Neural cell (in vitro differentiated cells): ENCODE data around the gene MARCHF6. TPM values are rescaled to one million over a fixed set of nuclear protein-coding genes. Genes with fewer than 3 reads are reported as not detected.

Experiments
- H2AFZ ChIP-seq: fragments of 200-600, 300-800 bp; sonication (generic), shearing (Covaris generic); 2 replicates; pipeline ENCODE4 v1.6.0; 2014; ENCODE audit warnings: low read depth, mild to moderate bottlenecking, antibody characterized with exemption, low read length, moderate library complexity
- H3F3A ChIP-seq: fragments of 200-600 bp; shearing (Covaris generic); 2 replicates; pipeline ENCODE4 v1.6.1; 2016; ENCODE audit warnings: mild to moderate bottlenecking, moderate library complexity, mixed read lengths, antibody characterized with exemption, low read length; ENCODE audit not compliant: insufficient read depth, poor library complexity, severe bottlenecking
- H3K27ac ChIP-seq: fragments of 200-600, 300-800 bp; sonication (generic), shearing (Covaris generic); 2 replicates; pipeline ENCODE4 v1.5.1; 2014; ENCODE audit warnings: mild to moderate bottlenecking, low read length, moderate library complexity
- H3K27me3 ChIP-seq: fragments of 300-800, 200-600 bp; sonication (generic), shearing (Covaris generic); 2 replicates; pipeline ENCODE4 v1.6.0; 2014; ENCODE audit warnings: mild to moderate bottlenecking, low read depth, low read length, moderate library complexity; ENCODE audit not compliant: insufficient read depth
- H3K36me3 ChIP-seq: fragments of 300-800, 200-600 bp; sonication (generic), shearing (Covaris generic); 2 replicates; pipeline ENCODE4 v1.5.1; 2014; ENCODE audit warnings: mild to moderate bottlenecking, antibody characterized with exemption, low read length, moderate library complexity; ENCODE audit not compliant: insufficient read depth
- H3K4me2 ChIP-seq: fragments of 300-800, 200-600 bp; sonication (generic), shearing (Covaris generic); 2 replicates; pipeline ENCODE4 v1.6.0; 2014; ENCODE audit warnings: mild to moderate bottlenecking, low read length
- H3K4me3 ChIP-seq: fragments of 300-800, 200-600 bp; sonication (generic), shearing (Covaris generic); 2 replicates; pipeline ENCODE4 v1.5.1; 2014; ENCODE audit warnings: mild to moderate bottlenecking, low read length, moderate library complexity
- H3K79me2 ChIP-seq: fragments of 200-600 bp; shearing (Covaris generic); replicated peaks from 2 replicates; pipeline ENCODE4 v1.6.0; 2014; ENCODE audit warnings: mild to moderate bottlenecking, low read length, moderate library complexity; ENCODE audit not compliant: insufficient read depth
- H3K9ac ChIP-seq: fragments of 300-800, 200-600 bp; sonication (generic), shearing (Covaris generic); 2 replicates; pipeline ENCODE4 v1.6.1; 2016; ENCODE audit warnings: mild to moderate bottlenecking, low read length, mixed read lengths
- H3K9me2 ChIP-seq: fragments of 200-600 bp; shearing (Covaris generic); 2 replicates; pipeline ENCODE4 v1.6.1; 2016; ENCODE audit warnings: mild to moderate bottlenecking, low read length, mixed read lengths; ENCODE audit not compliant: insufficient read depth
- H3K9me3 ChIP-seq: fragments of 200-600, 300-800 bp; sonication (generic), shearing (Covaris generic); 2 replicates; pipeline ENCODE4 v1.6.1; 2016; ENCODE audit warnings: mild to moderate bottlenecking, mixed run types, low read length, moderate library complexity, mixed read lengths
- H4K20me1 ChIP-seq: fragments of 200-600 bp; shearing (Covaris generic); 2 replicates; pipeline ENCODE4 v1.6.1; 2016; ENCODE audit warnings: mild to moderate bottlenecking, mixed run types; ENCODE audit not compliant: insufficient read depth
- CTCF ChIP-seq: fragments of 450-650 bp; IDR thresholded peaks from 2 replicates; pipeline ENCODE4 v1.5.1; 2014; ENCODE audit warnings: antibody characterized with exemption, mild to moderate bottlenecking, moderate library complexity; ENCODE audit not compliant: poor library complexity, severe bottlenecking
- EP300 ChIP-seq: fragments of 450-650 bp; conservative IDR thresholded peaks from 2 replicates; pipeline ENCODE4 v1.6.1; 2014; ENCODE audit warnings: antibody characterized with exemption, mild to moderate bottlenecking, moderate library complexity; ENCODE audit not compliant: poor library complexity, severe bottlenecking
- EZH2 ChIP-seq: fragments of 200-600, 300-800 bp; shearing (Covaris generic), sonication (generic); IDR thresholded peaks from 2 replicates; pipeline ENCODE4 v1.6.1; 2014; ENCODE audit warnings: antibody characterized with exemption, low read length, borderline replicate concordance, mild to moderate bottlenecking; ENCODE audit not compliant: insufficient read depth, poor library complexity, severe bottlenecking
- MXI1 ChIP-seq: fragments of 450-650 bp; conservative IDR thresholded peaks from 2 replicates; pipeline ENCODE4 v1.6.1; 2014; ENCODE audit warnings: antibody characterized with exemption, mild to moderate bottlenecking; ENCODE audit not compliant: poor library complexity, severe bottlenecking
- POLR2AphosphoS5 ChIP-seq: IDR thresholded peaks from 2 replicates; pipeline ENCODE4 v1.6.1; 2012
- RAD21 ChIP-seq: fragments of 450-650 bp; conservative IDR thresholded peaks from 2 replicates; pipeline ENCODE4 v1.6.1; 2014; ENCODE audit warnings: antibody characterized with exemption, mild to moderate bottlenecking, moderate library complexity
- REST ChIP-seq: IDR thresholded peaks from 2 replicates; pipeline ENCODE4 v1.6.1; 2012; ENCODE audit warnings: borderline replicate concordance
- SMC3 ChIP-seq: fragments of 450-650 bp; conservative IDR thresholded peaks from 2 replicates; pipeline ENCODE4 v1.6.1; 2014; ENCODE audit warnings: antibody characterized with exemption, mild to moderate bottlenecking, moderate library complexity; ENCODE audit not compliant: poor library complexity
- TAF1 ChIP-seq: IDR thresholded peaks from 2 replicates; pipeline ENCODE4 v1.6.1; 2012; ENCODE audit warnings: low read depth
- polyA plus RNA-seq: library from polyadenylated mRNA; depleted of rRNA; stranded (reverse); fragments of >200 nt; gene quantifications from 2 replicates; pipeline ENCODE4 v1.2.3, GENCODE V29; 2014

MARCHF6 gene
- polyA plus RNA-seq, 1 donor from 2014 or later: 282 TPM

DNA sequence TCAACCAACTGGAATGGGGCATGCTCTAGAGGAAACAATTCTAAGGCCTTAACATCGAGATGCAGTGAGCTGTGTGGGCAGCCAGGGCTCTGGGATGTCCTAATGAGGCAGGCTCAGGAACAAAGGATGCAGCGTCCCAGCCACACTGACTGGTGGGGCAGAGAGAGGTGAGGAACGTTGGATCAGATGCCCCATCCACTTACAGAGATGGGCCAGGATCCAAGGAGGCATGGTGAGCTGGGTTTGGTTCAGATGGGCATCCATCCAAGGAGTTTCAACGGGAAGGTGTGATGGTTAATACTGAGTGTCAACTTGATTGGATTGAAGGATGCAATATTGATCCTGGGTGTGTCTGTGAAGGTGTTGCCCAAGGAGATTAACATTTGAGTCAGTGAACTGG, 15.5 kb upstream of the MARCHF6 start:
- Histone ChIP-seq H3K9ac (peak overlapping the region; percentile 67), H3K79me2 (no peaks in the 10 kb centered on the region), H3F3A (no peaks in the 10 kb centered on the region), H3K9me2 (no peaks in the 10 kb centered on the region), H3K4me2 (no peak overlapping the region), H3K9me3 (no peaks in the 10 kb centered on the region), H3K27ac (peak overlapping the region; percentile 96), H3K27me3 (peaks cover 19% of the 10 kb centered on the region), H3K4me3 (no peak overlapping the region), H2AFZ (no peak overlapping the region), H3K36me3 (no peaks in the 10 kb centered on the region), H4K20me1 (no peaks in the 10 kb centered on the region)
- TF ChIP-seq POLR2AphosphoS5: no peak
- TF ChIP-seq EZH2: no peak
- no peak for TF ChIP-seq CTCF
- TF ChIP-seq SMC3: no peak
- TF ChIP-seq RAD21: no peak
- TF ChIP-seq REST: no peak
- no peak for TF ChIP-seq MXI1
- no peak for TF ChIP-seq EP300
- no peak for TF ChIP-seq TAF1

- H3K27me3 ChIP-seq: peaks cover 12% of the 10 kb centered on the region
- H3K27ac ChIP-seq: peak overlapping the region; percentile 96
- H3K36me3 ChIP-seq: no peaks in the 10 kb centered on the region
- H3K9me3 ChIP-seq: no peaks in the 10 kb centered on the region
- no peak for TF ChIP-seq EP300
- TF ChIP-seq TAF1: no peak
- TF ChIP-seq CTCF: no peak
- TF ChIP-seq RAD21: no peak
- H3K4me2 ChIP-seq: peak overlapping the region; percentile 52
- peak overlapping the region; percentile 56 for H3K4me3 ChIP-seq
- peak overlapping the region; percentile 51 for H2AFZ ChIP-seq
- peak overlapping the region; percentile 67 for H3K9ac ChIP-seq
- H3F3A ChIP-seq: no peaks in the 10 kb centered on the region
- no peaks in the 10 kb centered on the region for H4K20me1 ChIP-seq
- H3K79me2 ChIP-seq: no peaks in the 10 kb centered on the region
- H3K9me2 ChIP-seq: no peaks in the 10 kb centered on the region
These were observed 14.8 kb upstream of the MARCHF6 start for GRCh38 chr5:10338686-10339057.
